Epithelial cell of proximal tubule (primary cell): ENCODE results near the gene ARIH1. TPM values are rescaled to one million over a fixed set of nuclear protein-coding genes. Genes with fewer than 3 reads are reported as not detected.
A peak's percentile ranks its signal among the peaks of the same experiment; 100 is the strongest.

Experiments
- DNase-seq: peaks from one replicate; pipeline ENCODE4 v3.0.0-alpha.2; 2011; ENCODE audit warnings: low read depth
- H3K4me3 ChIP-seq: 2 replicates; pipeline ENCODE4 v1.5.1; 2011; ENCODE audit warnings: low read depth, mild to moderate bottlenecking, low read length
- total RNA-seq: library from RNA; depleted of rRNA; stranded (reverse); fragments of >200 nt; gene quantifications from 2 replicates; pipeline ENCODE4 v1.2.3, GENCODE V29; 2015
- TF ChIP-seq, protein P1 (sequence below): conservative IDR thresholded peaks from 2 replicates; pipeline ENCODE4 v1.5.1; 2012; ENCODE audit warnings: low read depth, mild to moderate bottlenecking, low read length

ARIH1 gene
- total RNA-seq, 1 donor from 2014 or later, result 29.3 TPM

DNA sequence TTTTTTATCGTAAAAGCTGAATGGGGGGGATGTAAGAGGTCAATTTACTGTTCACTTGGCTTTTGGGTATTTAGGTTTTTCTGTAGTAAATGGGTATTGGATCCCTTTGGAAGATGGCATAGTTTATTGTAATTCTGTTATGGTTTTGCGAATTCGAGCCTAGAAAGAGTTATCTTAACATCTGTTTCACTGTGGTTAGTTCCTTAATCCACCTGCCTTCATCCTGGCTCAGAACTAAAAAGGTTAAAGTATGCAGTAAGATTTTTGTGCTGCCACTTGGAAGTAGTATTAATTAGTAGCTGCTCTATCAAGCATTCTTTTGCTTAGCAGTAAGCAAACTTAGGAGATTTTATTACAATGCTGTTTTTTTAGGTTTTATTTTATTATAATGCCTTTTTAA lies 62.4 kb downstream of the ARIH1 start:
- TF ChIP-seq, protein P1, sequence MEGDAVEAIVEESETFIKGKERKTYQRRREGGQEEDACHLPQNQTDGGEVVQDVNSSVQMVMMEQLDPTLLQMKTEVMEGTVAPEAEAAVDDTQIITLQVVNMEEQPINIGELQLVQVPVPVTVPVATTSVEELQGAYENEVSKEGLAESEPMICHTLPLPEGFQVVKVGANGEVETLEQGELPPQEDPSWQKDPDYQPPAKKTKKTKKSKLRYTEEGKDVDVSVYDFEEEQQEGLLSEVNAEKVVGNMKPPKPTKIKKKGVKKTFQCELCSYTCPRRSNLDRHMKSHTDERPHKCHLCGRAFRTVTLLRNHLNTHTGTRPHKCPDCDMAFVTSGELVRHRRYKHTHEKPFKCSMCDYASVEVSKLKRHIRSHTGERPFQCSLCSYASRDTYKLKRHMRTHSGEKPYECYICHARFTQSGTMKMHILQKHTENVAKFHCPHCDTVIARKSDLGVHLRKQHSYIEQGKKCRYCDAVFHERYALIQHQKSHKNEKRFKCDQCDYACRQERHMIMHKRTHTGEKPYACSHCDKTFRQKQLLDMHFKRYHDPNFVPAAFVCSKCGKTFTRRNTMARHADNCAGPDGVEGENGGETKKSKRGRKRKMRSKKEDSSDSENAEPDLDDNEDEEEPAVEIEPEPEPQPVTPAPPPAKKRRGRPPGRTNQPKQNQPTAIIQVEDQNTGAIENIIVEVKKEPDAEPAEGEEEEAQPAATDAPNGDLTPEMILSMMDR, result no peak
- no peak for DNase-seq
- H3K4me3 ChIP-seq, result no peak overlapping the region

DNA sequence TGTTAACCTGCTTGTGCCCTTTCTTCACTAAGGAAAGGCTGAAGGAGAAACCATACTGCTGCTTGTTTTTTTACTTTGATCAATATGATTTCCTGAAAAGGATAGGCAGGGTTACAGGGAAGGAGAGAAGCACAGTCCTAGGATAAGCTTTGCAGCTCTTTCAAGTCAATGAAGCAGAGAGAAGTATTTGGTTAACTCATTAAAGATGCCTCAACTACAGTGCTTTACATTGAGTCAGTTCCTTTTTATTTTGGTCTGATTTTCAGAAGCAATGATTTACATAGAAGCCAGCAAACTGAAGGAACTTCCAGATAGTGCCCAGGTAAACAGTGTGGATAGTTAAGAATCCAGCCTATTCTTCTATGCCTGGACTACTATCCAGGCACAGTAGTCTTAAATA lies 64.8 kb downstream of the ARIH1 start:
- H3K4me3 ChIP-seq, result no peak overlapping the region
- DNase-seq, result peak; percentile 29
- TF ChIP-seq, protein P1, result no peak

DNA sequence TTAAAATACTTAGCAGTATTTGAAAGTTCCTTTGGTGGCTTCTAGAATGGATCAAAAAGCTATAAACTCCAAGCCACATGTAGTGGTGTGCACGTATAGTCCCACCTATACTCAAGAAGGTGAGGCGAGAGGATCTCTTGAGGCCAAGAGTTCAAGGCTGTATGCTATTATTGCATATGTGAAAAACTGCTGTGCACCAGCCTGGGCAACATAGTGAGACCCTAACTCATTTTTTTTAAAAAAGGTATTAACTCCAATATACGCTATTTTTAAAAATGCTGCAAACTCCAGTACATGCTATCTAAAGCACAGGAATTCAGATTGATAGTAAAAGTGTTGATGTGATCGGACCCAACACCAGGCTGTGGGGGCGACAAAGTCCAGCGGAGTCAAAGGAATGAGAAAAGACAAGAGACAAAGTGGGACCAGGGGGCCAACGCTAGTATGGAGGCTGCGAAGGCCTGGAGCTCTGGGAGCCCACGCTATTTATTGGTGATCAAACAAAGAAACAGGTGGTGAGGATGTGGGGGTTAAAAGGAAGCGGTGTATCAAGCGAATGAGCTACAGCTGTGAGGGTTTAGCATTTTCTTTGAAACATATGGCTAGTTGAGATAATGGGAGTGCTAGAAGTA lies 66.6 kb downstream of the ARIH1 start:
- TF ChIP-seq, protein P1, result no peak
- H3K4me3 ChIP-seq, result no peak overlapping the region
- DNase-seq, result no peak

DNA sequence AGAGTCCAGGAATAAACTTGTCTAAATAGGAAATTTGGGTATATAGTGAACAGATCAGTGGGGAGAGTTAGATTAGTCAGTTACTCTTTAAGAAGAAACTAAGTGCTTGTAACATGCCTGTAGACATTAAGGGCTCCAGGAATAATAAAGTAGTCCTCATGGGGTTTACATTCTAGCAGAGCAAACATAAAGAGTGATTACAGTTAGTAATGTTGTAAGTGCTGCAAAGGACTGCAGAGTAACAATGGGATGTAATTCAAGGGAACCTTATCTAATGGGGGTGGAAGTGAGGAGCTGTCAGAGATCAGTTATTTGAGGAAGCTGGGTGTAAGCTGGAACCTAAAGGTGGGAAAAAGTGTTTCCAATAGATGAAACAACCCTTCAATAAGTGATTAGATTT lies 67.5 kb downstream of the ARIH1 start:
- no peak overlapping the region for H3K4me3 ChIP-seq
- DNase-seq, result no peak
- TF ChIP-seq, protein P1, result no peak

DNA sequence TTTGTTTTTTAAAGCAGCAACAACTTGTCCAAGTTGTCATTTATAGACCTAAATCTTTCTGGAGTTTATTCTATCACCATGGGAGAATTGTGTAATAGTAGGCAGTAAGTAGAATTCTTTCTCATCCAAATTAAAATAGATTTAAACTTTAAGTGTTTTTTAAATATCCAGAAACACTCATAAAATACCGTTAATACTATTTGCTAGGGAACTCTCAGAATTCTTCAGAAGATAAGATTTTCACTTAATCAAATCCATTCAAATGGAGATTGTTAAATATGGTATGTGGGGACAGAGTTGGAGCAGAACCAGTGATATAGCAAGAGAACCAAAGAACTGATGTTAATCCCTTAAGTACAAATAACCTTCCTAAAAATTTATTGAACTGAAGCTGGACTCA lies 71.0 kb downstream of the ARIH1 start:
- TF ChIP-seq, protein P1, result no peak
- no peak overlapping the region for H3K4me3 ChIP-seq
- no peak for DNase-seq

DNA sequence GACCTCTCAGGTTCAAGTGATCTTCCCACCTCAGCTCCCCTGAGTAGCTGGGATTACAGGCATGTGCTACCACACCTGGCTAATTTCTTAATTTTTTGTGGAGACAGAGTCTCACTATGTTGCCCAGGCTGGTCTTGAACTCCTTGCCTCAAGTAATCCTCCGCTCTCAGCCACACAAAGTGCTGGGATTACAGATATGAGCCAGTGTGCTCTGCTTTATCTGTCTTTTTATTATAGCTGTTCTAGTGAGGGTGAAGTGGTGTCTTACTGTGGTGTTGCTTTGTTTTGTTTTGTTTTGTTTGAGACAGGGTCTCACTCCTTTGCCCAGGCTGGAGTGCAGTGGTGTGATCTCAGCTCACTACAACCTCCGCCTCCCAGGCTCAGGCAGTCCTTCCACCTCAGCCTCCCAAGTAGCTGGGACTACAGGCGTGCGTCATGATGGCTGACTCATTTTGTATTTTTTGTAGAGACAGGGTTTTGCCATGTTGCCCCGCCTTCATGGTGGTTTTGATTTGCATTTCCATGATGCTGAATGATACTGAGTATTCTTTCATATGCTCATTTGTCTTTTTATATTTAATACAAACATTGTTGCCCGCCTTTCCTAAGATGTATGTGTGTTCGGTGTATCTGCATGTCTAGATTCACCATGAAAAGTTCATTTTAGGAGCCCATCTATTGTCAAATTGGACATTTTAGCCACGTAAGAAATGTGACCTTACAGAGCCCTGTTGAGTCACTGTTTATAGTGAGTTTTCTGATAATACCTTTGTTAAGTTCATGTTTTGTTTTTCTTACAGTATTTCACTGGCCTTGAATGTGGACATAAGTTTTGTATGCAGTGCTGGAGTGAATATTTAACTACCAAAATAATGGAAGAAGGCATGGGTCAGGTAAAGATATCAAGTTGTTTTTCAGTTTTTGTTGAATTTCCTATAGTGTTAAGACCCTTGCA lies 80.6 kb downstream of the ARIH1 start:
- TF ChIP-seq, protein P1, result no peak
- H3K4me3 ChIP-seq, result no peak overlapping the region
- DNase-seq, result no peak

DNA sequence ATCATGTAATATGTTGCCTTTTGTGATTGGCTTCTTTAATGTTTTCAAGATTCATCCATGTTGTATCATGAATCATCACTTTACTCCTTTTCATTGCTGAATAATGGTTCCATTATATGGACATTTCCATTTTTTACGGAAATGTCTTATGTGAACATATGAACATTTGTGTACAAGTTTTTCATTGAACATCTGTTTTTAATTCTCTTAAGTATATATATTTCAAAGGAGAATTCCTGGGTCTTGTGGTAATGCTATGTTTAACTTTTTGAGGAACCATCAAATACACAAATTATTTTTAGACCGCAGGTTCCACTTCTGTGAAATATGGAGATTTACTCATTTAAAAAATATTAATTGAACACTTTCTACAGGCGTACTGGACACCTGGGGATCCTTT lies 85.7 kb downstream of the ARIH1 start:
- DNase-seq, result no peak
- H3K4me3 ChIP-seq, result no peak overlapping the region
- TF ChIP-seq, protein P1, result no peak
